KBM-7 (cell line): ENCODE measurements around the gene MYH10.

ENCODE experiments used
- DNase-seq: peaks from one replicate; pipeline ENCODE4 v3.0.0-alpha.2; 2015
- in situ Hi-C: fragments of 300-500 bp; cut with MboI; formaldehyde crosslinking; loops from 2 replicates; pipeline ENCODE4 v1.14.3; 2020; ENCODE audit warnings: low sequenced_read_pairs, low pct_unique_long_range_greater_than_20kb, mixed read lengths

The MYH10 gene

DNA sequence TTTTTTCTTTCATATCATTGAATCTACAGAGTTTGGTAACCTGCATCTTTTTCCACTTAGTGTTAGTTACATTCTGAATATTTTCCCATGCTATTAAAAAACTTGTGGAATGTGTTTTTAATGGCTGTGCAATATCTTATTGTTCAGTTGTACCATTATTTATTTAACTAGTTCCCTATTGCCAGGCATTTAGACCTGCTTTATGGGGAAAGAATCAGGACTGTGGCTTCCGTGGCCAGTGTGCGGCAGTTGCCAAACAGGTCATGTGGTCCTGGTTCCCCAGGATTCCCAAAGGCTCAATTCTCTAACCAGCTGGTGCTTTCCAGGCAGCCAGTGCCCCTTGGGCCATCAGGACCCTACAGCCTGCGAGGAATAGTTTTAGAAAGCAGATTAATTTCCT lies 164.1 kb downstream of the MYH10 start:
- in situ Hi-C loops: no loop called here
- no peak for DNase-seq

DNA sequence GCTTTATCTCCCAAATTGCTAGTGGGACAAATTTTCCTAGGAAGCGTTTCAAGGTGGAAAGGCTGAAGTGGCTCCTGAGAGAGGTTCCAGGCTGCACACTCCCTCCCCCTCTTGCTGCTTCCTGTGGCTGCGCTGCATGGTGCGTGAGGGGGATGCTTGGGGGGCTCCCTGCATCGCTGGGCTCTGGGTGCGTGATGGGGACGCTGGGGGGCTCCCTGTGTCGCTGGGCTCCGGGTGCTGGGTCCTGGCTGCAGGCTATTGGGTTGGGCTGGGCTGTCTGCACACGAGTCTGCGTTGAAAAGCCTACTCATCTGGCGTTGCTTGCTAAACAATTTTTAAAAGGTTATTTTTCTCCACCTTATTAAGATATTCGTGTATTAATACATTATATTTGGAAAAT lies 164.8 kb downstream of the MYH10 start:
- in situ Hi-C loops: no loop called here
- no peak for DNase-seq

DNA sequence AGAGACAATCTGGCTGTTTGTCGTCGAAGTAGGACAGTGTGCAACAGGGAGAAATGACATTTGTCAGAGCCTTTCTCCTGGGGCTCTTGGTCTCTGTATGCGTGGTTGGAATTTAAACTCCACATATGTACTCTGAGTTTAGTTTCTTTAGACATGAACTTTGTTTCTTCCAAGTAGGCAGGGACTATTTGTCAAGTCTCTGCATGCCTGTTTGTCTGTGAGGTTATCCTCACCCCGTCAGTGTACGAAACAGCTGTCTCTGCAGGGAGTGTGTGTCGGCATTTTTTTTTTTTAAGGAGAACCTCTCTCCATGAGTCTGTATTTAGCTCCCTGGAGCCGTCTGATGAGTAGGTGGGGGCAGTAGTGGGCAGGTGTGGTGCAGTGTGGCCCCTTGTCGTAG lies 165.2 kb downstream of the MYH10 start:
- no peak for DNase-seq
- in situ Hi-C loops: no loop called here

DNA sequence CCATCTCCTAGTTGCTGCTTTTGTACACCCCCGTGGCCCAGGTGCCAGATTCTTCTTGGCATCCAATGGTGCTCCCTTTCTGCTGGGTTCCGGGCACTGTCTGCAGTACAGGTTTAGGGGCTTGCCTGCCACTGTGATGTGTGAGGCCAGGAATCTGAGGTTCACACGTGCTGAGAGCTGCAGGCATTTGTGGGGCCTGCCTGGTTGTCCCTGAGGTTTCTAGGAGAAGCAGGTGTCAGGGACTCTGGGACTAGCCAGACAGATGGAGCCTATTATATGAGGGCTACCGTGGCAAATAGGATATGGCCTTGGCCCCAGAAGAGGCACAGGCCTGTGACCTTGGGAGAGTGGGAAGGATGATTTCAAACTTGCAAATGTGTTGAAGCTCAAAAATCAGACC lies 165.6 kb downstream of the MYH10 start:
- in situ Hi-C loops: no loop called here
- no peak for DNase-seq

DNA sequence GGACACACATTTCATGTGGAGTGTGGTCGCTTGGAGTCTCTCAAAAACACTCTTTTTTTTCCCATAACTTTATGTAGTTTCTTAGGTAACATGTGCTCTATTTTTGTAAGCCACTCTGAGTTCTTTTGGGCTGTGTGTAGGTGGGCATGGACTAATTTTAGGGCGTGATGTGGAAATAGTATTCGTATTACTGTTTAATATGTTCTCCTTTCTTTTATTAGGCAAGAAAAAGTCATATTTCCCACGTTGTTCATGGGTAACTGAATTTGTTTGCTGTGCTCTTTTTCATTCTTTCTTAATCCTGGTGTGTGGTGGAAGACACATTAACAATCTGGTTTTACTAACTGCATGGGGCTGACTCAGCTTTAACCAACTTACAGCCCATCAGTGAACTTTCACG lies 167.4 kb downstream of the MYH10 start:
- in situ Hi-C loops: no loop called here
- DNase-seq: no peak

DNA sequence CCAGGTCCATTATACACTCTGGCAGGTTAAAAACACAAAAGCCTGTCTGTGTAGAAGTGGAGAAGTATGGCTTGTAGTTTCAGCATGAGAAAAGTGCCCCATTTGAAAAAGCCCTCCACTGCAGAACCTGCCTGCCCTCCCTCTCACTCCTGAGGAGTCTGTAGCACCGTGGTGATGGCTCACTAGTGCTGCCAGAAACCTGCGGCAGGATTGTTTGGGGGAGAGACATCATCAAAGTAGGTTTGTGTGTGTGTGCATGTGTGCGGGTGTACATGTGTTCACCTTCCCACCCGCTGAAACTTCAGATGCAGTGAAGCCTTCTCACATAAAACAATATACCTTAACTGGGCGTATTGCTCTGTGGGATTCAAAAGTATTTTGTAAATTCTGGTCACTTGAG lies 168.0 kb downstream of the MYH10 start:
- DNase-seq: no peak
- in situ Hi-C loops: no loop called here

DNA sequence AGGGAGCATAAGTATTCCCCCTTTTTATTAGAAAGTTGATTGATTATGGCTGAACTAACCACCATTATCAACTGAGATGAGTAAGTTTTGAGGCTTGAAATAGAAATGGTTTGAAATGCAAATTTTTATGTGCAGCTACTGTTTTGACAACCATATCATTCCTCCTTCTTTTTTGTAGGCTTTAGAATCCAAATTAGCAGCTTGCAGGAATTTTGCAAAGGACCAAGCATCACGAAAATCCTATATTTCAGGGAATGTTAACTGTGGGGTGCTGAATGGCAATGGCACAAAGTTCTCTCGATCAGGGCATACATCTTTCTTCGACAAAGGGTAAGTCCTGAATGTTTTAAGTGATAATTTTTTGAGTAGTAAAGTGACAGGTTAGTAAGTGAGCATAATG lies 170.7 kb downstream of the MYH10 start:
- in situ Hi-C loops: no loop called here

DNA sequence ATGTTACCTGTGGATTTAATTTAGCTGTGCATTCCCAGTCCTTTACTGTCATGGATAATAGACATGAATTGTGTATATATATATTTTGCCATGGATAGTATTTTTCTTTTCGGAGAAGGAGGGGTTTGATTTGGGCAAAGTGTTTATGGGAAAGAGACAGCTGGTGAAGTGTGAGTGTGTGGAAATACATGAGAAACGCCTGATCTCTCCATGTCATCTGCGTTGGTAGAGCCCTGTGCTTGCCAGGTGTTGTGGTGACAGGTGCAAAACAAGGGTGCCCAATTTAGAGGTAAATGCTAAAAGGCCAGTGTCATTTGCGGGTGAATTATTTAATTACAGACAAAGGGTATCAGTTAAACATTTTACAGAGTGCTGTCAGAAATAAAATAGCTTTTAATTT lies 171.4 kb downstream of the MYH10 start:
- in situ Hi-C loops: no loop called here
- no peak for DNase-seq

More for the DNA sequence above, 170.7 kb downstream of the MYH10 start:
- no peak for DNase-seq

DNA sequence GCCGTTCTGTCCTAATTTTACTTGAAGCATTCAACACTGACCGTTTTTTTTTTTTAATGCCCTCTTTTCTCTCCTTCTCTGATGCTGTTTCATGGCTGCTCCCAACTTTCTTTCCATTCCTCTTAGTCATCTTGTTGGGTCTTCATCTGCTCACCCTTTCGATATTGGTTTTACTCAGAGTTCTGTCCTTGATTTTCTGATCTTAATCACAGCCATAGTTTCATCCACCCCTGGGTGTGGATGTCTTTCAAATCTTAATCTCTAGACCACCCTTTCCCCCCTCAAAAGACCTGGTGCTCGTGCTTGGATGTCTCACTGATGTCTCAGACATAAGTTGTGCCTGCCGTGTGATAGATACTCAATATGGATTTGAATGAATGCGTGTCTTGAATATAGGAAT lies 172.4 kb downstream of the MYH10 start:
- no peak for DNase-seq
- in situ Hi-C loops: no loop called here

DNA sequence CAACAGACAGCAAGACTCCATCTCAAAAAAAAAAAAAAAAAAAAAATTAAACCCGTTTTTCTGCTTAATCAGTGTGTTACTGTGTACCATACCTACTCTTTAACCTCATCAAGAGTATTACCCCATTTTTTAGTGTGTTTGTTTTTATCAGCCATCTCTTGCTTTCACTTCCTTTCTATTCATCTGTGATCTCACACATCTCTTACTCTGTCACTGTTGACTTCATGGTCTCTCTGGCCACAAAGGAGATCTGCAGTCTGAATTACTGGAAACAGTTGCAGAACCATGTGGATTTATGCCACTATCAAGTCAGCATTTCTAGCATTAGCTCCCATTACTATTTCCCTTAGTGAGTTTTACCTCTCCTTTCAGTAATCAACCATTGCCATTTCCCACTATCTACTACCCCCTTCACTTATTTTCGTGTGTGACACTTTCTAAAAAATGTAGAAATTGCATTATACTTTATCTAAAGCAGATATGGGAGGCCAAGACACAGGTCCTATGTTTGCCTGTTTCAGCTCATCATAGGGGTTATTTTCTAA lies 174.8 kb downstream of the MYH10 start:
- in situ Hi-C loops: no loop called here
- no peak for DNase-seq

DNA sequence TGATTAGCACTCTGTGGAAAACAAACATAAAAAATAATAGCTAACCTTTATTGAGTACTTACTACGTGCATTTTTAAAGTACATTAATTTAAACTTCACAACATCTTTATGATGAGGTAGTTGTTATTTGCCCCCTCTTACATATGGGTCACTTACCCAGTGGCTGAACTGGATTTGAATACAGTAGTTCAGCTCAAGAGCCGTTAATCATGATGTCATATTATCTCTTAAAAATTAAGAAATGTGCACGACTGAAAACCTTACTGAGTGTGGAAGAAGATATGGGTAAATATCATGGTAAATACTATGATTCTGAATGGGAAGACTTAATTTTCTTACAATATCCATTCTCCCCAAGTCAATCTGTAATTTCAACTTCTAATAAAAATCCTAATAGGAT lies 177.2 kb downstream of the MYH10 start:
- in situ Hi-C loops: no loop called here
- no peak for DNase-seq

DNA sequence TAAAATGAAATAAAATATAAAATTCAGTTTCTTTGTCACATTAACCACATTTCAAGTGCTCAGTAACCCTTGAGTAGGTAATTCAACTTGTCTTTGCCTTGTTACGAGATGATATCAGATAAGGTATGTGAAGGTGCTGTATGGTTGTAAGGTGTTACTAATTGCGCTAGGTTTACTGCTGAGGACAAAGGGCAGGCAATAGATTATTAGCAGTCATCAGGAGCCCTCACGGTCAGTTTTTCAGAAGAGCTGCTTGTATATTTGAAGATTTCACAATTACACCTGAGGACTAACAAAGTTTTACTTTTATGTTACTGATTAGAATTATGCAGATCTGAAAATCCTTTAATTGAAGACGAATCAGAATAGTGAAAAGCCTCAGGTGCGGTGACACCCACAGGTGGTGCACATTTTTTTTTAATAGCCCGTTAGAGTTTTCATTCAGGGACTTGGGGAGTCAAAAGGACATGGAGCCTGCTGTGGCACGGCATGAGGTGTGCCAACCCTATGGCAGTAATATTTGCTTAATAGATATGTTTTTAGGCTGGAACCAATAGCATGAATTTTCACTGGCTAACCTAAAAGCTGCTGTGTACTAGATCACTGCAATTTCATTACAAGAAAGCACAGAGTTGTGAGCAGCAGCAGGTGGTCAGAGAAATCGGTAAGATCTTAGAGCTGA lies 178.5 kb downstream of the MYH10 start:
- no peak for DNase-seq
- in situ Hi-C loops: no loop called here

DNA sequence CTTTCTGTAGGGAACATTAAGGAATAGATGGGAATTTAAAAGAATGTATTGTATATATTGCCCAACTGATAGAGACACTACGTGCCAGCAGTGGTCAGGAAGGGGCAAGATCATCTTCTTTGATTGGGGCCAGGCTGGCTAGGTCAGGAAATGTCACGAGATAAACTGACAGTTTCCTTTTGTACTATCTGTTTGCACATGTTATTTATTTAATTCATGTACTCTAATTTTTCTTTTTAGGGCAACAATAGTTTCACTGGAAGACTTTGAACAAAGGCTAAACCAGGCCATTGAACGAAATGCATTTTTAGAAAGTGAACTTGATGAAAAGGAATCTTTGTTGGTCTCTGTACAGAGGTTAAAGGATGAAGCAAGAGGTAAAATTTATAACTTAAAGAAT lies 182.2 kb downstream of the MYH10 start:
- in situ Hi-C loops: no loop called here
- DNase-seq: no peak

DNA sequence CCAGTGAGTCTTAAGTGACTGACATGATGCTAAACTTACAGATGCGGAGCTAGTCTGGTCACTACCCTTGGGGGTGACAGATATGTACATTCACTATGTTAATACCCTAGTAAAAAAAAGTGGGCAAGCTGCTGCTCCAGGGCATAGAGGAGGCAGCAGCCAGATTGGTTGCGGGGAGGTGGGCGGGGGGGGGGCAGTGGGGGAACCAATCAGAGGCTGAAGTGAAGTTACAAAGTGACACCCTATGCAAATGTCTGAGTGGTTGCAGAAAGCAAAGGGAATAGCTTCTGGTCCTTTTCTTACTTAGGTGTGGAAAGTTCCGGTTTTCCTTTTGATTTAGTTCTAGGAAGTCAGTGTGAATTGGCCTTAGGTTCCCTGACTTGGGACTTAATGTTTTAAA lies 182.7 kb downstream of the MYH10 start:
- no peak for DNase-seq
- in situ Hi-C loops: no loop called here

DNA sequence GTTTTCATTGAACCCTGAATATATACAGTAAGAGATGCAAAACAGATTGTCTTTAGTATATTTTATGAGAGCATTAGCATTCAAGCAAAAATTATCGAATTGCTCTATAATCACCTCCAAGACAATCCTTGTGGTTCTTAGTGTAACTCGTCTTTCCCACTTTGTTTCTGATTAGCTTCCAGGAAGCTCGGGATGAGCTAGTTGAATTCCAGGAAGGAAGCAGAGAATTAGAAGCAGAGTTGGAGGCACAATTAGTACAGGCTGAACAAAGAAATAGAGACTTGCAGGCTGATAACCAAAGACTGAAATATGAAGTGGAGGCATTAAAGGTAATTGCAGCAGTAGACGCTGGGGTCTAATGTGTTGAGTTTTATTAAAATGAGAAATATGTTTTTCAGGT lies 185.0 kb downstream of the MYH10 start:
- in situ Hi-C loops: no loop called here
- no peak for DNase-seq

DNA sequence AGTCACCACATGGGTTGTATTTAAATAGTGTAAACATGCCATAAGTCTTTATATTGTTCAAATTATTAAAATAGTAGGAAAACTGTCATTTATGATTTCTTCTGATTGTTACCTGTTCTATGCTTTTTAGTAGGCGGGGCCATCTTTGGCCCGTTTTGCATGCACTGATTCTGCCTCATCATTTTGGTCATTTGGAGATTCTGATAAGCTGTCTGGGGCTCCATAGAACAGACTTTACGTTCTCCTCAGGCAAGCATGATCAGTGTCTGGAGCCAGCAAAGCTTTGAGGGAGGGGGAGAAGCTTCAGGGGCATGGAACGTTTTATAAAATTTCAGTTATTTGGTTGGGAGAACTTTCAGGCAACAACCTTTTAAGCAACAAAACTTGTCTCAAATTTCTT lies 186.0 kb downstream of the MYH10 start:
- no peak for DNase-seq
- in situ Hi-C loops: no loop called here

DNA sequence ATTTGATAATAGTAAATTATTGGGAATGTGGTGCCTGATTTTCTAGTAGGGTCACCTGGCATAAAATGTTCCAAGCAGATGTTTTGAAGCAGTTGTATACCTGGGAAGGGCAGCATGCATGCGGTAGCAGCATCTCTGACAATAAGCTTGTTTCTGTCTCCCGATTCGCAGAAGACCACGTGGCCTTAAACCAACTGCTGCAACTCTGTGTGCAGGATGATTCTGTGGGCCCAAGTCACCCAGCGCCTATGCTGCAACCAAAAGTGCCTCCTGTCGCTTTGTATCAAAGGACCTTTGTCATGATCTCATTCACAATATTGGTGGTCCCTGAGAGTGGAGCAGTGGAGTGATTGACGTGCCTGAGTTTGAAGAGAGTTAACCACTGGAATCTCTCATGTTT lies 186.8 kb downstream of the MYH10 start:
- in situ Hi-C loops: no loop called here
- DNase-seq: no peak

DNA sequence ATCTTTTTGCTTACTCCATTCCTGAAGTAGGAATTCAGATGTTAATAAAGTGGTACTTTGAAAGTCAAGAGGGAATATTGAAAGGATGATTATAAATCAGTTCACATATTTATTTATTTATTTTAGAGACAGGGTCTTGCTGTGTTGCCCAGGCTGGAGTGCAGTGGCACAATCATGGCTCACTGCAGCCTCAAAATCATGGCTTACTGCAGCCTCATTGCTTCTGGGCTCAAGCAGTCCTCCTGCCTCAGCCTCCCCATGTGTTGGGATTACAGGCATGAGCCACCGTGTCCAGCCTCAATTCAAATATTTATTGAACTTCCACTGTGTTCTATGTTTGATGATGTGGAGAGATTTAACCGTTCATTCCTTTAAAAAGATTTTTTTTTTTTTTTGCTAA lies 188.2 kb downstream of the MYH10 start:
- in situ Hi-C loops: no loop called here
- no peak for DNase-seq

DNA sequence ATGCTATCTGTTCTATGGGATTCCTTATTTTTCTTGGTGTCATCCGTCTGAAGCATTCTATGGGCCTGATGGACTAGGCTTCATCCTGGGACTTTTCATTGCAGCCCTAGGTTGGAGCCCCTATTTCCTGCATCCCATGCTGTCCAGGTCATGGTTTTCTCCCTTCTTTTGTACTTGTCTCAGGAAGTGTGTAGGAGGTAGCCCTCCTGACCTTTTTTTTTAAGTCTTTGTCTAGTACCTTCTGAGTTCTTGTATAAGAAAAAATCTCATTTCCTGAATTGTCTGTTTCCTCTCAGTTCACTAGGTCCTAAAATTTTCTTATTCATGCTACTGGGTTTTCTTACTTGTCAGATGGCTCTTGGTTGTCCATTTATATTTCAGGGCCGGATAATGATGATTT lies 188.8 kb downstream of the MYH10 start:
- in situ Hi-C loops: no loop called here
- no peak for DNase-seq

DNA sequence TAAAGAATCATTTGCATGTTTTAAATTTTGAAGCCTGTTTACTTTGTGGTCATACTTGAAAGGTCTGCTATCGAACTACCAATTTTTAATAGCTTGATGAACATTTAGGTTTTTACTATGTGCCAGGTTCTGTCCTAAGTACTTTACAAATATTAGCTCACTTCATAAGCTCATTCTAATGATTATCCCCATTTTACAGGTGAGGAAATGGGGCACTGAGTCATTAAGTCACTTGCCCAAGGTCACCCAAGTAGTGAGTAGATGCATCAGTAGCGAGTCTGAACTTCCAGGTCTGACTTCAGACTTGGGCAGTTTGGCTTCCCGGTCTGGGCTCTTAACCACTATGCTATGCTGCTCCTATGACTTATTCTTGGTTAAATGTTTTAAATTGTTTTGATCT lies 190.8 kb downstream of the MYH10 start:
- DNase-seq: no peak
- in situ Hi-C loops: no loop called here

DNA sequence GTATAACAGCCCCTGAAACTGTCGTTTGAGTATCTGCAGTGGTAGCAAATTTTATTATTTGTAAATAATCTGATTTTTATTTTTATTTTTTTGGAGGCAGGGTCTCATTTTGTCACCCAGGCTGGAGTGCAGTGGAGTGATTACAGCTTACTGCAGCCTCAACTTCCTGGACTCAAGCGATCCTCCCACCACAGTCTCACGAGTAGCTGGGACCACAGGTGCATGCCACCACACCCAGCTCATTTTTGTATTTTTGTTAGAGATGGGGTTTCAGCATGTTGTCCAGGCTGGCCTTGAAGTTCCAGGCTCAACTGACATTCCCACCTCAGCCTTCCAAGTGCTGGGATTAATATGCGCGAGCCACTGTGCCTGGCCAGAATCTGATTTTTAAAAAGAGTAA lies 192.1 kb downstream of the MYH10 start:
- in situ Hi-C loops: no loop called here
- DNase-seq: no peak

DNA sequence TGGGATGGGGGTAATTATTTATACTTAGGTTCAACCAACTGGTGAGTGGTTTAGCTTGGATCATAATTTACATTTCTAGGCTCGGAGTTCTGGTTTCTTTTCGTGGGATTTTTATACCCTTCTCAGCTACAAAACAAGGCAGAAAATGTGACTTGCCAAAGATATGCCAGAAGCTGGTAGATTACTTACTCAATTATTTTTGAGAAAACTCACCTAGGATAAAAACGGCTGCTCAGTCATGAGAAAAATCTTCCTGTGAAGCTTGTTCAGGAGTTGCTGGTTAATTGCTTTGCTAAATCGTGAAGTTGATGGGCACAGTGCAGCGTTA lies 193.7 kb downstream of the MYH10 start:
- DNase-seq: no peak
- in situ Hi-C loops: no loop called here
